Upper lobe of right lung (tissue), 1 donor: ENCODE measurements around the gene HOXB6. TPM values are rescaled to one million over a fixed set of nuclear protein-coding genes. Genes with fewer than 3 reads are reported as not detected.

Experiments used
- ATAC-seq: fragments of 200-7000 bp; cut with Tn5 transposase; one replicate; pipeline ENCODE4 v1.9.1; 2020; ENCODE audit warnings: mild to moderate bottlenecking, moderate library complexity
- DNase-seq: peaks from one replicate; pipeline ENCODE4 v3.0.0-alpha.2; 2020
- H3K27ac ChIP-seq: fragments of 200-600 bp; one replicate; pipeline ENCODE4 v1.8.0; 2022
- H3K27me3 ChIP-seq: fragments of 200-600 bp; one replicate; pipeline ENCODE4 v1.8.0; 2022; ENCODE audit warnings: mild to moderate bottlenecking
- H3K36me3 ChIP-seq: fragments of 200-600 bp; one replicate; pipeline ENCODE4 v1.8.0; 2022
- H3K4me1 ChIP-seq: fragments of 200-600 bp; one replicate; pipeline ENCODE4 v1.8.0; 2022
- H3K4me3 ChIP-seq: fragments of 200-600 bp; one replicate; pipeline ENCODE4 v1.8.0; 2022; ENCODE audit warnings: mild to moderate bottlenecking
- H3K9me3 ChIP-seq: fragments of 200-600 bp; one replicate; pipeline ENCODE4 v1.8.0; 2022
- intact Hi-C: fragments of 100-400 bp; cut with DNase I; formaldehyde crosslinking; loops from one replicate; pipeline ENCODE4 v1.11.0; 2022
- total RNA-seq: library from RNA; stranded (reverse); fragmentation: NEBNext Ultra II Directional; extraction: Animal tissue kit (Norgen Biotek cat#: 25700); gene quantifications from one replicate; pipeline ENCODE4 v1.2.1, GENCODE V29; 2021
- TF ChIP-seq, protein P1 (sequence below): fragments of 200-600 bp; IDR thresholded peaks from one replicate; pipeline ENCODE4 v1.8.0; 2022; ENCODE audit warnings: antibody characterized with exemption
- donor health status: DM: no; HTN: yes; CAD: no; lungs with severe emphysema.

The HOXB6 gene
- total RNA-seq, 1 donor from 2014 or later, result 4.9 TPM

DNA sequence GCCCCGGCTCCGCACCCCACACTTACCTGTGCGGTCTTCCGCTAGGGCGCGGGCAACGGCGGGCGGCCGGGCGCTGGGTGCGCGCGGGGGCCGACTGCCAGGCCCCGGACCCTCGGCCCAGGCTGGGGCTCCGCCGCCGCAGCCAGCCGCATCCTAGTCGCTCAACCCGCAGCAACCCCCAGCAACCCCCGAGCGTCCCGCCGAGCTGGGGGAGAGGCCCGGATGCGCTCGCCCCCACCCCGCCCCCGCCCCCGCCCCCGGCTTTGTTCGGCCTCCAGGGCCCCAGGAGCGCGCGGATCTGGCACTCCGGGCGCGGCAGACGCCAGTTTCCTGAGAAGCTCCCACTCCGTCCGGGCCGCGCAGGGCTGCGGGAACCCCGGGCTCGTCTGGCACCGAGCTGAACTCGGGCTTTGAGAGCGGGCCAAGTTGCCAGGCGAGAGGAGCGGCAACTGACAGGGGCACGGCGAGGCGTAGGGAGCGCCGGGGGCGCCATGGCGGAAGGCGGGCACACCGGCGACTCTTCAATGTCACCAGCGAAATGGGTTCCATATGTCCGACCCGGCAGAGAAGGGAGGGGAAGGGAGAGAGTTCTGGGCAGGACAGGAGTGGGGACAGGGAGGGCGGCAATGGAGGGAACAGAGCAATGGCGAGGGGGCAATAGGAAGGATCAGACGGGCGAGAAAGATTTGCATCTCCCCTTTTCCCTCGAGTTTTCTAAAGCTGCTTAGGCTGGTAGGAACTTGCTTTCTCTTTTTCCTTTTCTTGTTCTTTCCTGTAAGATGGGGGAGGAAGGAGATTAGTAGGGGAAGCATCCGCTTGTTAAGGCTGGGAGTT, 40.4 kb downstream of the HOXB6 start:
- no peak for ATAC-seq
- DNase-seq, result no peak
- Histone ChIP-seq H3K4me1 (peaks cover 17% of the 10 kb centered on the region), H3K27ac (peak overlapping the region; percentile 59), H3K9me3 (no peaks in the 10 kb centered on the region), H3K4me3 (peak overlapping the region; percentile 35), H3K27me3 (peaks cover 48% of the 10 kb centered on the region), H3K36me3 (no peaks in the 10 kb centered on the region)
- intact Hi-C loops, result no loop called here
- TF ChIP-seq, protein P1, sequence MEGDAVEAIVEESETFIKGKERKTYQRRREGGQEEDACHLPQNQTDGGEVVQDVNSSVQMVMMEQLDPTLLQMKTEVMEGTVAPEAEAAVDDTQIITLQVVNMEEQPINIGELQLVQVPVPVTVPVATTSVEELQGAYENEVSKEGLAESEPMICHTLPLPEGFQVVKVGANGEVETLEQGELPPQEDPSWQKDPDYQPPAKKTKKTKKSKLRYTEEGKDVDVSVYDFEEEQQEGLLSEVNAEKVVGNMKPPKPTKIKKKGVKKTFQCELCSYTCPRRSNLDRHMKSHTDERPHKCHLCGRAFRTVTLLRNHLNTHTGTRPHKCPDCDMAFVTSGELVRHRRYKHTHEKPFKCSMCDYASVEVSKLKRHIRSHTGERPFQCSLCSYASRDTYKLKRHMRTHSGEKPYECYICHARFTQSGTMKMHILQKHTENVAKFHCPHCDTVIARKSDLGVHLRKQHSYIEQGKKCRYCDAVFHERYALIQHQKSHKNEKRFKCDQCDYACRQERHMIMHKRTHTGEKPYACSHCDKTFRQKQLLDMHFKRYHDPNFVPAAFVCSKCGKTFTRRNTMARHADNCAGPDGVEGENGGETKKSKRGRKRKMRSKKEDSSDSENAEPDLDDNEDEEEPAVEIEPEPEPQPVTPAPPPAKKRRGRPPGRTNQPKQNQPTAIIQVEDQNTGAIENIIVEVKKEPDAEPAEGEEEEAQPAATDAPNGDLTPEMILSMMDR, result no peak

DNA sequence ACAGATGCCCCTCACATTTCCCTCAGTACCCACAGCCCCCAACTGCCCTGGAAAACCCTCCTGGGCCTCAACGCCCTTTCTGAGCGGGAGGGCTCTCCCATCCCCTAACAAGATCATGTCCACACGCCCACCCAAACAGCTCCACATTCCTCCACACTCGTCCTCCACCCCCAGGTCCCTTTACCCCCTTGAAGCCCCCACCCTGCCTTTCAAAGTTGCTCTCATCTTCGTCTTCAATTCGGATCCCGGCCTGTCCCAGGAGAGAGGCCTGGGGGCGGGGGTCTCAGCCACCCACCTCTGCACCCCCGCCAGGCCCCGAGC, 41.0 kb downstream of the HOXB6 start:
- Histone ChIP-seq H3K27me3 (peaks cover 42% of the 10 kb centered on the region), H3K9me3 (no peaks in the 10 kb centered on the region), H3K4me1 (peaks cover 17% of the 10 kb centered on the region), H3K4me3 (peak overlapping the region; percentile 35), H3K36me3 (no peaks in the 10 kb centered on the region), H3K27ac (peak overlapping the region; percentile 59)
- TF ChIP-seq, protein P1, result no peak
- intact Hi-C loops, result no loop called here
- no peak for DNase-seq
- ATAC-seq, result no peak

DNA sequence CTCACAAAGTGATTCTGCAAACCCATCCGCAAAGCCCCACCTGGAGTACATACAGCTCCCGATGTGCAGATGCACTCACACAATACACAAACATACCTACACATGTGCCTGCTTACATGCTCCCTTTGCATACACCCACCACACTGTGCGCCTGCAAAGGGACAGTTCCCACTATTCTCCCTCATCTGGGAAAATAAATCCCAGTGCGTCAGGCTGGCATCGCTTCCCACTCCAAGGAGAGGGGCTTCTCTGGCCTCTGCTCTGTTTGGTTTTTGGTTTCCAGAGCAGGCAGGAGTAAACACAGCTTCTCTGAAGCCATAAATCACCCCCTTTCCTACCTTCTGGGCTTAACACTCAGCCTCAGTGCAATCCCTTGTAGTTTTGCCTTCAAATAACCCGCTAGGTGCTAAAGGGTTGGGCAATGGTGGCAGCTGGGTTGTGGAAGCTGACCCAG, 41.4 kb downstream of the HOXB6 start:
- no peak for ATAC-seq
- TF ChIP-seq, protein P1, result no peak
- Histone ChIP-seq H3K4me3 (peak overlapping the region; percentile 8), H3K9me3 (no peaks in the 10 kb centered on the region), H3K36me3 (no peaks in the 10 kb centered on the region), H3K4me1 (peaks cover 17% of the 10 kb centered on the region), H3K27me3 (peaks cover 39% of the 10 kb centered on the region), H3K27ac (peak overlapping the region; percentile 59)
- intact Hi-C loops, result no loop called here
- DNase-seq, result no peak

DNA sequence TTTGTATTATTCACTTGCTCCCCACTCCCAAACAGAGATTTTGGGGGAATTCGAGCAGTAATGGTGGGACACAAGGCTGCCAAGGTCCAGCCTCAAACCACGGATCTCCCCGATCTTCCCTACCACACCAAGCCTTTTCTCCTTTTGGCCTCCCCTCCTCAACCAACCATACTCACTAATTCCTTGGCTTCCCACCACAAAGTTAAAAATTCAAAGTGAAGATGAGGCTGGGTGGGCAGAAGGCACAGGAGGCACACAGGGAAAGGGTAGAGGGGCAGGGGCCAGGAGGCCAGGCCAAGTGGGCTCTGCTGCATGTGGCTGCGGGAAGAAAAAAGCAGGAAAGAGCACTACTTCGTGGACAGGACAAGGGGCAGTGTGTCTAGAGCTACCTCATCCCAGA, 41.9 kb downstream of the HOXB6 start:
- Histone ChIP-seq H3K27ac (peak overlapping the region; percentile 59), H3K9me3 (no peaks in the 10 kb centered on the region), H3K4me1 (peaks cover 16% of the 10 kb centered on the region), H3K36me3 (no peaks in the 10 kb centered on the region), H3K4me3 (peak overlapping the region; percentile 8), H3K27me3 (peaks cover 36% of the 10 kb centered on the region)
- ATAC-seq, result no peak
- DNase-seq, result no peak
- TF ChIP-seq, protein P1, result no peak
- intact Hi-C loops, result no loop called here

DNA sequence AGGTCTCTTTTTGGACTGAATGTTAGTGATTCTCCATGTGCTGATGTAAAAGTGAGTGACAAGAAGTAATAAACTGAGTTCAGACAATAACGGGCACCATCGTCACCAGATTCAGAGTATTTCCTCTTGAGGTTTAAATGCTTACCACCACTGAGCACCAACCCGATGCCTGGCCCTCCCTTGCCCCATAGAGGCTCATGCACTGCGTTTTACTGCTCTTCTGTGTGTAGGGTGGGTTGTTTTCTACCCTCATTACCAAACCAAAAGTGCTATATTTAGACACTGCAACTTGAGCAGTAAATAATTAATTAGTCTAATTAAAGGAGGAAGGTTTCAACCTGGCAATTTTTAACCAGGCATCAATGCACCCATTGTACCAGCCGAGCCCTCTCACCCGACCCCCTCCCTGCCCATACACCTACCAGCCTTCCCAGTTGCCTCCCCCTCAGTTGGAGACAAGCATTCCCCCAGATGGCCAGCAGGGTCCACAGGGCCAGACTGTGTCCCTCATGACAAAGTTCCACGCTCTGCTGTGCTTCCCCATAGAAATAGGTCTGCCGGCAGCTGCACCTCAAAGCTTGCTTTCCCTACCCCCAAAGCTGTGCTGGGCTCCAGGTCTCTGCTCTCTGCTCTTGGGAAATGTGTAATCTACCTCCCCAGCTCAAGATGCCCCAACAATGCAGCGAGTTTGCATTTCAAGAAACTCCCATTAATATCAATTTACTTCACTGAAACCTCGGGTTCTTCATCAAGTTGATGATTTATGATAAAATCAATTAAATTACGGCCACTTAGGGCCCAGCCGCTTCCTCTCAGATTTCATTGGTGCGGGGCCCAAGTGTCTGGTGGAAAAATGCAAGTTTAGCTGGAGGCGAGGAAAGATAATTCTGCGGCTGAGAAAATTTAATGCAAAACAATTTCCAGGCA, 42.6 kb downstream of the HOXB6 start:
- Histone ChIP-seq H3K27me3 (peaks cover 28% of the 10 kb centered on the region), H3K36me3 (no peaks in the 10 kb centered on the region), H3K4me3 (no peak overlapping the region), H3K4me1 (peaks cover 8% of the 10 kb centered on the region), H3K27ac (no peak overlapping the region), H3K9me3 (no peaks in the 10 kb centered on the region)
- ATAC-seq (no peak), DNase-seq (no peak)
- intact Hi-C loops, result no loop called here
- TF ChIP-seq, protein P1, result no peak
